BLaER1 treated with 17β-estradiol and CSF1 and Interleukin-3, amounts not matched to agents 10 nM and 100 nM (cell line): ENCODE results near the gene PRPF6.

Experiments used
- H3K27ac ChIP-seq, 11 experiments: shearing (Covaris generic); formaldehyde crosslinking; 2 replicates each; pipeline ENCODE4 v1.8.1; 2022
- H3K27me3 ChIP-seq, 11 experiments: shearing (Covaris generic); formaldehyde crosslinking; 2 replicates each; pipeline ENCODE4 v1.8.1; 2022
- H3K36me3 ChIP-seq, 11 experiments: shearing (Covaris generic); formaldehyde crosslinking; 2 replicates each; pipeline ENCODE4 v1.8.1; 2022
- H3K4me1 ChIP-seq, 10 experiments: shearing (Covaris generic); formaldehyde crosslinking; 2 replicates each; pipeline ENCODE4 v1.8.1; 2022
- H3K4me2 ChIP-seq, 11 experiments: shearing (Covaris generic); formaldehyde crosslinking; 2 replicates each; pipeline ENCODE4 v1.8.1; 2022
- H3K4me3 ChIP-seq, 10 experiments: shearing (Covaris generic); formaldehyde crosslinking; 2 replicates each; pipeline ENCODE4 v1.8.1; 2022
- H3K9ac ChIP-seq, 11 experiments: shearing (Covaris generic); formaldehyde crosslinking; 2 replicates each; pipeline ENCODE4 v1.8.1; 2022
- H3K9me3 ChIP-seq, 11 experiments: shearing (Covaris generic); formaldehyde crosslinking; replicated peaks in 1 of 11; 2 replicates each; pipeline ENCODE4 v1.8.1; 2022
- H4K20me1 ChIP-seq, 11 experiments: shearing (Covaris generic); formaldehyde crosslinking; 2 replicates each; pipeline ENCODE4 v1.8.1; 2022
- Cebpa-rat ChIP-seq, 11 experiments: shearing (Covaris generic); IDR thresholded peaks; 2 replicates each; pipeline ENCODE4 v1.8.1; 2022

PRPF6 gene

GRCh38 chr20:64040231-64041039, 59.5 kb downstream of the PRPF6 start:
- Histone ChIP-seq H3K27me3 (peaks cover 69 to 85% (median 77%) of the 10 kb centered on the region in 11 experiments), H3K36me3 (peaks cover 0 to 7% (median 0%) of the 10 kb centered on the region in 11 experiments; a peak in 5 of 22 replicates), H3K27ac (peak overlapping the region in 5 of 11 experiments; percentile 15 to 81 (median 70); a peak in 11 of 22 replicates), H3K9ac (peak overlapping the region in 5 of 11 experiments; percentile 41 to 78 (median 76); a peak in 6 of 22 replicates), H4K20me1 (peaks cover 0 to 37% (median 21%) of the 10 kb centered on the region in 11 experiments; a peak in 17 of 22 replicates), H3K4me2 (peak overlapping the region; percentile 95 to 100 (median 99); a peak in 21 of 22 replicates), H3K4me3 (peak overlapping the region in 3 of 10 experiments; percentile 57 to 73 (median 57); a peak in 3 of 20 replicates), H3K9me3 (no peaks in the 10 kb centered on the region), H3K4me1 (peaks cover 62 to 96% (median 84%) of the 10 kb centered on the region in 10 experiments)
- no peak for TF ChIP-seq Cebpa-rat (IDR thresholded peaks at IDR 0.05)

DNA sequence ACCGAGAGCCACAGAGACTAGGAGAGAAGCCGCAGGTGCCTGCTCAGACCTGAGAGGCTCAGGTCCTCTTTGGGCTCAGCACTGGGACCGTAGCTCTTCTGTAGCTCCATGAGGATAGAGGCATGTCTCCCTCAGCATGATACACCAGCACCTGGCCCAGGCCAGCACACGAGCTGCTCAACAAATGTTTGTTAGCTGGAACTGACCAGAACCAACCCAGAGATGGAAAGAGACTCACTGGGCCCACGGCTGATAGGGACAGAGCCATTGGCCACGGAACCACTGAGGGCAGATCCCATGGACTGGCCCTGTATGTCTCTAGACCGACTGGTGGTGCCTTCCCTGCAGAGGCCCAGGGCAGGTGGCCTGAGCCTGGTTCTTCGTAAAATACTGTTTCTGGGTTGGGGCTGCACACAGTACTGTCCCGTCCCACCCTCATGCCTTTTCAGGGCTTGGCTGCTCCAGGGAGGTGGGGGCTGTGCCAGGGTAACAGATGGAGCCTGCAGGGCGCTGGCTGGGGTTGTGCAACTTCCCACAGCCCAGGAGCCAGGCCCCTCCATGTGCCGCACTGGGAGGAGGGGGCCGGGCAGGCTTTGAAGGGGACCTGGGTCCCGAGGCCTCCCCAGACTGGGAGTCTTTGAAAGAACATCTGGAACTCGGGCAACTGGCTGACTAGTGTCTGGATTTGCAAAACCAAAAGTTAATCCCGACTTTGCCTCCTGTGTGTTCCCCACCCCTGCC, 60.3 kb downstream of the PRPF6 start:
- Histone ChIP-seq H3K9me3 (no peaks in the 10 kb centered on the region), H3K9ac (peak overlapping the region in 8 of 11 experiments; percentile 41 to 80 (median 76); a peak in 14 of 22 replicates), H3K4me2 (peak overlapping the region; percentile 95 to 100 (median 99)), H3K4me1 (peaks cover 57 to 95% (median 76%) of the 10 kb centered on the region in 10 experiments), H3K27me3 (peaks cover 72 to 93% (median 85%) of the 10 kb centered on the region in 11 experiments), H3K36me3 (no peaks in the 10 kb centered on the region), H3K4me3 (peak overlapping the region in 7 of 10 experiments; percentile 2 to 73 (median 58); a peak in 11 of 20 replicates), H3K27ac (peak overlapping the region in 7 of 11 experiments; percentile 69 to 81 (median 79); a peak in 13 of 22 replicates), H4K20me1 (peaks cover 0 to 29% (median 13%) of the 10 kb centered on the region in 11 experiments; a peak in 17 of 22 replicates)
- TF ChIP-seq Cebpa-rat (IDR thresholded peaks at IDR 0.05), result peak in 6 of 11 experiments; percentile 40 to 88 (median 63); a peak in 9 of 22 replicates

GRCh38 chr20:64041781-64042053, 60.8 kb downstream of the PRPF6 start:
- no peaks in the 10 kb centered on the region for H3K9me3 ChIP-seq
- H3K27ac ChIP-seq, result peak overlapping the region in 9 of 11 experiments; percentile 69 to 81 (median 77); a peak in 20 of 22 replicates
- TF ChIP-seq Cebpa-rat (IDR thresholded peaks at IDR 0.05), result no peak
- H3K9ac ChIP-seq, result peak overlapping the region; percentile 60 to 85 (median 73); a peak in 20 of 22 replicates
- peaks cover 0 to 26% (median 8%) of the 10 kb centered on the region in 11 experiments; a peak in 17 of 22 replicates for H4K20me1 ChIP-seq
- H3K27me3 ChIP-seq, result peaks cover 72 to 94% (median 90%) of the 10 kb centered on the region in 11 experiments
- H3K4me2 ChIP-seq, result peak overlapping the region; percentile 95 to 100 (median 99)
- H3K4me1 ChIP-seq, result peaks cover 52 to 90% (median 71%) of the 10 kb centered on the region in 10 experiments
- H3K36me3 ChIP-seq, result no peaks in the 10 kb centered on the region
- H3K4me3 ChIP-seq, result peak overlapping the region; percentile 44 to 73 (median 57)

- Histone ChIP-seq H4K20me1 (peaks cover 0 to 25% (median 3%) of the 10 kb centered on the region in 11 experiments; a peak in 16 of 22 replicates), H3K4me1 (peaks cover 52 to 85% (median 66%) of the 10 kb centered on the region in 10 experiments), H3K9me3 (no peaks in the 10 kb centered on the region), H3K36me3 (no peaks in the 10 kb centered on the region), H3K27me3 (peaks cover 72 to 94% (median 91%) of the 10 kb centered on the region in 11 experiments), H3K9ac (peak overlapping the region; percentile 60 to 85 (median 73)), H3K4me3 (peak overlapping the region; percentile 44 to 73 (median 57)), H3K27ac (peak overlapping the region; percentile 69 to 81 (median 76); a peak in 21 of 22 replicates), H3K4me2 (peak overlapping the region; percentile 95 to 100 (median 99))
- TF ChIP-seq Cebpa-rat (IDR thresholded peaks at IDR 0.05), result no peak
Observed at GRCh38 chr20:64042054-64042781, 61.3 kb downstream of the PRPF6 start.

- peaks cover 73 to 94% (median 92%) of the 10 kb centered on the region in 11 experiments for H3K27me3 ChIP-seq
- peaks cover 0 to 27% (median 6%) of the 10 kb centered on the region in 11 experiments; a peak in 12 of 22 replicates for H4K20me1 ChIP-seq
- no peaks in the 10 kb centered on the region for H3K36me3 ChIP-seq
- TF ChIP-seq Cebpa-rat (IDR thresholded peaks at IDR 0.05), result no peak
- H3K4me3 ChIP-seq, result no peak overlapping the region
- H3K9me3 ChIP-seq, result no peaks in the 10 kb centered on the region
- H3K4me2 ChIP-seq, result 0 out of 22 replicates have a peak overlapping the region, but pooled peaks of 2 of the 11 experiments have one; percentile 51 to 52
- no peak overlapping the region for H3K9ac ChIP-seq
- H3K27ac ChIP-seq, result no peak overlapping the region
- H3K4me1 ChIP-seq, result peaks cover 42 to 81% (median 60%) of the 10 kb centered on the region in 10 experiments
Observed at GRCh38 chr20:64043768-64044167, 62.8 kb downstream of the PRPF6 start.

- Histone ChIP-seq H4K20me1 (peaks cover 0 to 27% (median 6%) of the 10 kb centered on the region in 11 experiments; a peak in 12 of 22 replicates), H3K9me3 (no peaks in the 10 kb centered on the region), H3K4me2 (peak overlapping the region in 10 of 11 experiments; percentile 7 to 72 (median 40); a peak in 14 of 22 replicates), H3K9ac (no peak overlapping the region; a peak in 1 of 22 replicates), H3K4me1 (peaks cover 33 to 73% (median 53%) of the 10 kb centered on the region in 10 experiments), H3K27me3 (peaks cover 78 to 97% (median 95%) of the 10 kb centered on the region in 11 experiments), H3K27ac (no peak overlapping the region), H3K36me3 (no peaks in the 10 kb centered on the region), H3K4me3 (no peak overlapping the region)
- TF ChIP-seq Cebpa-rat (IDR thresholded peaks at IDR 0.05), result no peak
Observed at GRCh38 chr20:64044484-64045247, 63.7 kb downstream of the PRPF6 start.

GRCh38 chr20:64045346-64046011, 64.5 kb downstream of the PRPF6 start:
- H3K4me3 ChIP-seq, result no peak overlapping the region
- peaks cover 78 to 97% (median 95%) of the 10 kb centered on the region in 11 experiments for H3K27me3 ChIP-seq
- H3K27ac ChIP-seq, result no peak overlapping the region
- TF ChIP-seq Cebpa-rat (IDR thresholded peaks at IDR 0.05), result no peak
- peak overlapping the region in 9 of 11 experiments; percentile 10 to 72 (median 55); a peak in 13 of 22 replicates for H3K4me2 ChIP-seq
- no peaks in the 10 kb centered on the region for H3K36me3 ChIP-seq
- H3K9me3 ChIP-seq, result no peaks in the 10 kb centered on the region
- H4K20me1 ChIP-seq, result peaks cover 0 to 34% (median 6%) of the 10 kb centered on the region in 11 experiments; a peak in 12 of 22 replicates
- peaks cover 33 to 73% (median 53%) of the 10 kb centered on the region in 10 experiments for H3K4me1 ChIP-seq
- no peak overlapping the region for H3K9ac ChIP-seq
